Stomach (tissue), 9 donors: ENCODE results near the gene DPCD. TPM values are rescaled to one million over a fixed set of nuclear protein-coding genes. Genes with fewer than 3 reads are reported as not detected.
A peak's percentile ranks its signal among the peaks of the same experiment; 100 is the strongest.

Source experiments
- DNase-seq, 2 donors: peaks; one replicate each; pipeline versions ENCODE4 v3.0.0 to v3.0.0-alpha.2; 2013 to 2019
- H3K27ac ChIP-seq, 5 donors: fragments of 200-600 bp in 4 of 5; sonication (generic) in 4 of 5; one replicate each; pipeline ENCODE4 v1.5.1; 2013 to 2019; ENCODE audit warnings: mild to moderate bottlenecking in 1 of 5, moderate library complexity in 1 of 5
- H3K27me3 ChIP-seq, 3 donors: fragments of 200-600 bp; sonication (generic); one replicate each; pipeline ENCODE4 v1.5.1; 2017 to 2019; ENCODE audit warnings: mixed run types in 1 of 3
- H3K36me3 ChIP-seq, 4 donors: fragments of 200-600 bp; sonication (generic); 1 replicate in 3 of 4; 2 replicates in 1 of 4; pipeline ENCODE4 v1.5.1; 2016 to 2019
- H3K4me1 ChIP-seq, 4 donors: fragments of 200-600 bp; sonication (generic); one replicate each; pipeline ENCODE4 v1.5.1; 2016 to 2019
- H3K4me3 ChIP-seq, 4 donors: fragments of 200-600 bp; sonication (generic) in 3 of 4; one replicate each; pipeline ENCODE4 v1.5.1; 2016 to 2019; ENCODE audit warnings: mild to moderate bottlenecking in 1 of 4
- H3K9me3 ChIP-seq, 4 donors: fragments of 200-600 bp; sonication (generic); one replicate each; pipeline ENCODE4 v1.5.1; 2016 to 2019
- EP300 ChIP-seq: sonication (generic); formaldehyde crosslinking; IDR thresholded peaks from one replicate; pipeline ENCODE4 v1.6.1; 2017; ENCODE audit warnings: antibody characterized with exemption
- POLR2A ChIP-seq, 4 donors: fragments of 450-650 bp; IDR thresholded peaks; one replicate each; pipeline ENCODE4 v1.6.1; 2016; ENCODE audit warnings: antibody characterized with exemption in 4 of 4, control low read depth in 2 of 4, mild to moderate bottlenecking in 1 of 4, moderate library complexity in 1 of 4
- POLR2AphosphoS5 ChIP-seq, 3 donors: sonication (generic); formaldehyde crosslinking; IDR thresholded peaks; one replicate each; pipeline ENCODE4 v1.6.1; 2016; ENCODE audit warnings: antibody characterized with exemption in 3 of 3
- WGBS, 5 donors: extraction: QIAGEN DNeasy Blood & Tissue Kit in 3 of 5; methylation state at CpG; one replicate each; pipeline versions ENCODE4 v1.1.5 to v1.1.7; 2013 to 2018; 5-methylcytosine and 5-hydroxymethylcytosine counted together
- intact Hi-C: fragments of 100-400 bp; cut with DNase I; formaldehyde crosslinking; loops from one replicate; pipeline ENCODE4 v1.15.1; 2023; ENCODE audit warnings: low total_unique reads
- polyA plus RNA-seq, 3 donors: library from polyadenylated mRNA; stranded (reverse); fragments of 200-250 nt; gene quantifications; one replicate each; pipeline ENCODE4 v1.2.3, GENCODE V29; 2013
- total RNA-seq, 5 donors: library from RNA; depleted of rRNA; stranded (reverse); fragments of >200 nt; gene quantifications; one replicate each; pipeline versions ENCODE4 v1.1.0 to v1.2.3, GENCODE V29; 2014 to 2016
- TF ChIP-seq, protein P1 (sequence below), 7 experiments: fragments of 450-650 bp in 4 of 7; fragments of 200-600 bp in 3 of 7; sonication (generic) in 3 of 7; IDR thresholded peaks; one replicate each; pipeline ENCODE4 v1.5.1; 2016 to 2019; ENCODE audit warnings: antibody characterized with exemption in 7 of 7, control low read depth in 2 of 7, mild to moderate bottlenecking in 1 of 7
- donor health status: healthy with polysubstance abuse.
- donor health status: Bipolar disorder and iron deficiency.
- donor health status: healthy.

Gene DPCD
- total and polyA plus RNA-seq, 8 donors: 6.7 to 86.6 (median 21.1) TPM

DNA sequence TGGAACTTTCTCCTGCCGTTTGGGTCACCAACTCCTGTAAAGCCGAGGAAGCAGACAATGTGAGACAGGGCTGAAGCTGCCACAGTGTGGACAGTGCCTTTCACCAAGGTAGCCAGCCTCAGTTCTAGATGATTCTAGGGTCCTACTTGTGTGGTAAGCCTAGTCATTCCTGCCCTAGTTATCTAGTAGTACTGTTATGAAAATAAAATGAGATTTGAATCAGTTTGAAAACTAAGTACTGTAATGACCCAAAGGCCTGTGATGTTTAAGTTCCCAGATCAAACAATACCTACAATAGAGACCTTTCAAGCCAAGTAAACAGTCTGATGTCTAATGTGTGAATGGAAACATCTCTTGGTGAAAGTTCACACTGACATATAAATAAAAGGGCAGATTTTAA lies 37.2 kb upstream of the DPCD start:
- peaks cover 6 to 54% (median 46%) of the 10 kb centered on the region in 4 donors for H3K36me3 ChIP-seq
- no peak overlapping the region for H3K27ac ChIP-seq
- peaks cover 0 to 14% (median 6%) of the 10 kb centered on the region in 4 donors for H3K4me1 ChIP-seq
- DNase-seq: no peak
- WGBS, 5 donors: 85 to 93% (median 89%) methylated on average over 2 of the region's 2 CpGs
- no peaks in the 10 kb centered on the region for H3K9me3 ChIP-seq
- H3K4me3 ChIP-seq: no peak overlapping the region
- intact Hi-C loops: no loop called here
- TF ChIP-seq POLR2A (IDR thresholded peaks at IDR 0.05): no peak
- no peak for TF ChIP-seq POLR2AphosphoS5 (IDR thresholded peaks at IDR 0.05)
- TF ChIP-seq, protein P1, sequence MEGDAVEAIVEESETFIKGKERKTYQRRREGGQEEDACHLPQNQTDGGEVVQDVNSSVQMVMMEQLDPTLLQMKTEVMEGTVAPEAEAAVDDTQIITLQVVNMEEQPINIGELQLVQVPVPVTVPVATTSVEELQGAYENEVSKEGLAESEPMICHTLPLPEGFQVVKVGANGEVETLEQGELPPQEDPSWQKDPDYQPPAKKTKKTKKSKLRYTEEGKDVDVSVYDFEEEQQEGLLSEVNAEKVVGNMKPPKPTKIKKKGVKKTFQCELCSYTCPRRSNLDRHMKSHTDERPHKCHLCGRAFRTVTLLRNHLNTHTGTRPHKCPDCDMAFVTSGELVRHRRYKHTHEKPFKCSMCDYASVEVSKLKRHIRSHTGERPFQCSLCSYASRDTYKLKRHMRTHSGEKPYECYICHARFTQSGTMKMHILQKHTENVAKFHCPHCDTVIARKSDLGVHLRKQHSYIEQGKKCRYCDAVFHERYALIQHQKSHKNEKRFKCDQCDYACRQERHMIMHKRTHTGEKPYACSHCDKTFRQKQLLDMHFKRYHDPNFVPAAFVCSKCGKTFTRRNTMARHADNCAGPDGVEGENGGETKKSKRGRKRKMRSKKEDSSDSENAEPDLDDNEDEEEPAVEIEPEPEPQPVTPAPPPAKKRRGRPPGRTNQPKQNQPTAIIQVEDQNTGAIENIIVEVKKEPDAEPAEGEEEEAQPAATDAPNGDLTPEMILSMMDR (IDR thresholded peaks at IDR 0.05): no peak
- no peak for TF ChIP-seq EP300
- no peaks in the 10 kb centered on the region for H3K27me3 ChIP-seq

DNA sequence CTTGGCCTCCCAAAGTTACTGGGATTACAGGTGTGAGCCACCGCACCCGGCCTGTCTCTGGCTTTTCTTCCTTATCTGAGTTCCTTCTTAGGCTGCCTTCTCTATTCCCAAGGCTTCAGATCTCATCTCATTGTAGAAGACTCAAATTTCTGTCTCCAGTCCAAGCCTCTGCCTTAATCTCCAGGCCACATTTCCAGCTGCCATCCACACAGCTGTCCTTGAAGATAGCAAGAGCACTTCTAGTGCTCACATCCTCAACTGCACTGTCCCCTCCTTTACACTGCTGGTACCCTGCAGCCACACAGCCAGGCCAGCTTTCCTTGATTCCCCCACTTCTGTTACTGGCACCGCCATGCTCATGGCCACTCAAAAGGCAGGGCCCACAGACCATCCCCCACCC lies 35.7 kb upstream of the DPCD start:
- H3K4me1 ChIP-seq: peaks cover 0 to 14% (median 6%) of the 10 kb centered on the region in 4 donors
- H3K27me3 ChIP-seq: no peaks in the 10 kb centered on the region
- TF ChIP-seq EP300 (no peak), POLR2AphosphoS5 (IDR thresholded peaks at IDR 0.05) (no peak), POLR2A (IDR thresholded peaks at IDR 0.05) (no peak)
- TF ChIP-seq, protein P1 (IDR thresholded peaks at IDR 0.05): no peak
- no peak overlapping the region for H3K4me3 ChIP-seq
- intact Hi-C loops: no loop called here
- WGBS, 5 donors: 91 to 98% (median 95%) methylated on average over 3 of the region's 3 CpGs
- no peaks in the 10 kb centered on the region for H3K9me3 ChIP-seq
- no peak for DNase-seq
- peaks cover 6 to 57% (median 46%) of the 10 kb centered on the region in 4 donors for H3K36me3 ChIP-seq
- no peak overlapping the region for H3K27ac ChIP-seq

GRCh38 chr10:101557541-101557940 lies 30.6 kb upstream of the DPCD start:
- no peak for TF ChIP-seq POLR2A (IDR thresholded peaks at IDR 0.05)
- no peak for TF ChIP-seq POLR2AphosphoS5 (IDR thresholded peaks at IDR 0.05)
- Histone ChIP-seq H3K4me3 (no peak overlapping the region), H3K27me3 (peaks cover 0 to 29% (median 0%) of the 10 kb centered on the region in 3 donors), H3K36me3 (peaks cover 6 to 37% (median 26%) of the 10 kb centered on the region in 4 donors), H3K27ac (no peak overlapping the region), H3K9me3 (no peaks in the 10 kb centered on the region), H3K4me1 (no peaks in the 10 kb centered on the region)
- no peak for DNase-seq
- intact Hi-C loops: no loop called here
- 82 to 86% (median 83%) methylated on average over 2 of the region's 2 CpGs for WGBS, 5 donors

- Histone ChIP-seq H3K4me1 (no peaks in the 10 kb centered on the region), H3K9me3 (no peaks in the 10 kb centered on the region), H3K27me3 (peaks cover 0 to 35% (median 4%) of the 10 kb centered on the region in 3 donors), H3K27ac (no peak overlapping the region), H3K4me3 (no peak overlapping the region), H3K36me3 (peaks cover 5 to 31% (median 20%) of the 10 kb centered on the region in 4 donors)
- 42 to 72% (median 58%) methylated on average over 2 of the region's 2 CpGs for WGBS, 5 donors
- no peak for DNase-seq
- TF ChIP-seq POLR2AphosphoS5 (IDR thresholded peaks at IDR 0.05) (no peak), EP300 (no peak)
- intact Hi-C loops: no loop called here
These were observed 29.9 kb upstream of the DPCD start for GRCh38 chr10:101558204-101558603.

- DNase-seq: peak in 1 of 2 donors; percentile 44
- H3K27ac ChIP-seq: no peak overlapping the region
- peaks cover 3 to 23% (median 12%) of the 10 kb centered on the region in 4 donors for H3K36me3 ChIP-seq
- H3K9me3 ChIP-seq: no peaks in the 10 kb centered on the region
- 68 to 83% (median 72%) methylated on average over 17 to 18 of the region's 18 CpGs for WGBS, 5 donors
- TF ChIP-seq, protein P1 (IDR thresholded peaks at IDR 0.05): no peak
- TF ChIP-seq POLR2AphosphoS5 (IDR thresholded peaks at IDR 0.05) (no peak), POLR2A (IDR thresholded peaks at IDR 0.05) (no peak)
- H3K4me1 ChIP-seq: no peaks in the 10 kb centered on the region
- intact Hi-C loops: no loop called here
- H3K27me3 ChIP-seq: peaks cover 0 to 43% (median 6%) of the 10 kb centered on the region in 3 donors
- no peak overlapping the region for H3K4me3 ChIP-seq
These were observed 29.2 kb upstream of the DPCD start for GRCh38 chr10:101558671-101559595.
